Endodermal cell (in vitro differentiated cells): ENCODE results near the gene NAP1L1. TPM values are rescaled to one million over a fixed set of nuclear protein-coding genes. Genes with fewer than 3 reads are reported as not detected.
A peak's percentile ranks its signal among the peaks of the same experiment; 100 is the strongest.

Experiments
- DNase-seq: peaks from one replicate; pipeline ENCODE4 v3.0.0-alpha.2; 2017
- H3K27ac ChIP-seq: 2 replicates; pipeline ENCODE4 v1.5.1; 2013; ENCODE audit warnings: mild to moderate bottlenecking, low read depth, low read length, moderate library complexity
- H3K27me3 ChIP-seq: 2 replicates; pipeline ENCODE4 v1.6.1; 2013; ENCODE audit warnings: mild to moderate bottlenecking, low read length, moderate library complexity; ENCODE audit not compliant: insufficient read depth, control insufficient read depth, poor library complexity, severe bottlenecking
- H3K36me3 ChIP-seq: 2 replicates; pipeline ENCODE4 v1.7.0; 2013; ENCODE audit warnings: mild to moderate bottlenecking, low read length, moderate library complexity; ENCODE audit not compliant: control insufficient read depth, insufficient read depth
- H3K4me1 ChIP-seq: one replicate; pipeline ENCODE4 v1.7.0; 2013; ENCODE audit warnings: low read length; ENCODE audit not compliant: control insufficient read depth, insufficient read depth
- H3K4me3 ChIP-seq: 2 replicates; pipeline ENCODE4 v1.5.1; 2013; ENCODE audit warnings: mild to moderate bottlenecking, low read length, moderate library complexity
- H3K9ac ChIP-seq: 2 replicates; pipeline ENCODE4 v1.6.1; 2013; ENCODE audit warnings: mild to moderate bottlenecking, low read length, moderate library complexity; ENCODE audit not compliant: poor library complexity, severe bottlenecking; ENCODE audit errors: extremely low read depth
- H3K9me3 ChIP-seq: 2 replicates; pipeline ENCODE4 v1.6.1; 2013; ENCODE audit warnings: mild to moderate bottlenecking, low read length, moderate library complexity; ENCODE audit not compliant: control insufficient read depth
- H3K27ac Mint-ChIP-seq: 2 replicates; pipeline ENCODE4 v1.8.0; 2020; ENCODE audit warnings: mixed read lengths
- H3K27me3 Mint-ChIP-seq: 2 replicates; pipeline ENCODE4 v1.8.0; 2021; ENCODE audit warnings: mild to moderate bottlenecking, mixed read lengths; ENCODE audit not compliant: insufficient read depth
- H3K36me3 Mint-ChIP-seq: 2 replicates; pipeline ENCODE4 v1.8.0; 2020; ENCODE audit warnings: low read depth, mixed read lengths
- H3K4me1 Mint-ChIP-seq: 2 replicates; pipeline ENCODE4 v1.8.0; 2020; ENCODE audit warnings: mixed read lengths
- H3K4me3 Mint-ChIP-seq: 2 replicates; pipeline ENCODE4 v1.8.0; 2020; ENCODE audit warnings: mild to moderate bottlenecking, moderate library complexity, mixed read lengths
- H3K9me3 Mint-ChIP-seq: 2 replicates; pipeline ENCODE4 v1.8.0; 2020; ENCODE audit warnings: mild to moderate bottlenecking, mixed read lengths
- CTCF ChIP-seq: fragments of 200-600 bp; sonication (generic); conservative IDR thresholded peaks from 2 replicates; pipeline ENCODE4 v1.5.0; 2021; ENCODE audit warnings: antibody characterized with exemption, mild to moderate bottlenecking
- WGBS, 2 experiments: methylation state at CpG; one replicate each; pipeline versions ENCODE4 v1.1.5 to v1.1.7; 2013; ENCODE audit warnings: missing lambda C conversion rate in 2 of 2, mixed read lengths in 1 of 2; ENCODE audit not compliant: insufficient coverage in 1 of 2, insufficient read length in 1 of 2; 5-methylcytosine and 5-hydroxymethylcytosine counted together
- total RNA-seq, 2 donors: library from RNA; stranded (reverse); fragmentation: NEBNext Ultra II Directional in 1 of 2; extraction: Animal tissue kit (Norgen Biotek cat#: 25700) in 1 of 2; gene quantifications; 2 replicates in 1 of 2; 3 replicates in 1 of 2; pipeline ENCODE4 v1.2.1, GENCODE V29; 2021

Gene NAP1L1
- total RNA-seq, 2 donors from 2014 or later: 711 to 829 TPM

- Histone ChIP-seq H3K9me3 (no peaks in the 10 kb centered on the region), H3K36me3 (no peaks in the 10 kb centered on the region), H3K9ac (no peak overlapping the region), H3K27me3 (no peaks in the 10 kb centered on the region), H3K4me1 (no peaks in the 10 kb centered on the region), H3K4me3 (no peak overlapping the region), H3K27ac (no peak overlapping the region)
- Mint-ChIP-seq H3K27me3 (no peaks in the 10 kb centered on the region), H3K36me3 (no peaks in the 10 kb centered on the region), H3K4me3 (no peak overlapping the region), H3K9me3 (no peaks in the 10 kb centered on the region), H3K4me1 (peaks cover 2% of the 10 kb centered on the region), H3K27ac (no peak overlapping the region)
- whole genome bisulfite sequencing, 2 experiments: 88 to 100% methylated on average over 1 of the region's 1 CpG
- TF ChIP-seq CTCF: no peak
- DNase-seq: peak; percentile 6
These were observed 26.8 kb upstream of the NAP1L1 start for GRCh38 chr12:76111209-76111749.

GRCh38 chr12:76109879-76110278, 25.4 kb upstream of the NAP1L1 start:
- H3K4me1 ChIP-seq: no peaks in the 10 kb centered on the region
- Mint-ChIP-seq H3K27me3 (no peaks in the 10 kb centered on the region), H3K36me3 (no peaks in the 10 kb centered on the region), H3K27ac (no peak overlapping the region), H3K9me3 (no peaks in the 10 kb centered on the region), H3K4me1 (peaks cover 5% of the 10 kb centered on the region), H3K4me3 (no peak overlapping the region)
- no peak overlapping the region for H3K27ac ChIP-seq
- H3K36me3 ChIP-seq: no peaks in the 10 kb centered on the region
- no peaks in the 10 kb centered on the region for H3K27me3 ChIP-seq
- no peak overlapping the region for H3K4me3 ChIP-seq
- DNase-seq: peak; percentile 33
- H3K9me3 ChIP-seq: no peaks in the 10 kb centered on the region
- WGBS, 2 experiments: 90 to 100% methylated on average over 4 of the region's 4 CpGs
- no peak overlapping the region for H3K9ac ChIP-seq
- TF ChIP-seq CTCF: no peak

- TF ChIP-seq CTCF: no peak
- Mint-ChIP-seq H3K27me3 (no peaks in the 10 kb centered on the region), H3K9me3 (no peaks in the 10 kb centered on the region), H3K36me3 (no peaks in the 10 kb centered on the region), H3K4me1 (peaks cover 8% of the 10 kb centered on the region), H3K27ac (no peak overlapping the region), H3K4me3 (no peak overlapping the region)
- Histone ChIP-seq H3K9me3 (no peaks in the 10 kb centered on the region), H3K36me3 (no peaks in the 10 kb centered on the region), H3K27ac (no peak overlapping the region), H3K4me3 (no peak overlapping the region), H3K27me3 (no peaks in the 10 kb centered on the region), H3K4me1 (no peaks in the 10 kb centered on the region), H3K9ac (no peak overlapping the region)
- 91 to 100% methylated on average over 2 to 3 of the region's 3 CpGs for WGBS, 2 experiments
- DNase-seq: peak; percentile 24
These were observed 23.9 kb upstream of the NAP1L1 start for GRCh38 chr12:76108356-76108755.
